Prostate gland (tissue), 2 donors: ENCODE measurements around the gene ACAP2. TPM values are rescaled to one million over a fixed set of nuclear protein-coding genes. Genes with fewer than 3 reads are reported as not detected.

Experiments used
- DNase-seq: peaks from one replicate; pipeline ENCODE4 v3.0.0-alpha.2; 2019; ENCODE audit warnings: low spot score
- H3K27ac ChIP-seq, 2 donors: fragments of 200-600 bp; sonication (generic); 2 replicates each; pipeline ENCODE4 v1.5.1; 2017 to 2019
- H3K27me3 ChIP-seq: fragments of 200-600 bp; sonication (generic); replicated peaks from 2 replicates; pipeline ENCODE4 v1.5.1; 2019; ENCODE audit not compliant: insufficient read depth
- H3K36me3 ChIP-seq, 2 donors: fragments of 200-600 bp; sonication (generic); 1 replicate in 1 of 2; 2 replicates in 1 of 2; pipeline versions ENCODE4 v1.5.1 to v1.8.1; 2017 to 2019
- H3K4me1 ChIP-seq: fragments of 200-600 bp; sonication (generic); replicated peaks from 2 replicates; pipeline ENCODE4 v1.5.1; 2019
- H3K4me3 ChIP-seq, 2 donors: fragments of 200-600 bp; sonication (generic); 2 replicates each; pipeline ENCODE4 v1.5.1; 2017 to 2019
- H3K9me3 ChIP-seq: fragments of 200-600 bp; sonication (generic); 2 replicates; pipeline ENCODE4 v1.5.1; 2017
- POLR2A ChIP-seq: fragments of 450-650 bp; IDR thresholded peaks from one replicate; pipeline ENCODE4 v1.6.1; 2016; ENCODE audit warnings: antibody characterized with exemption, mild to moderate bottlenecking
- POLR2AphosphoS5 ChIP-seq: sonication (generic); formaldehyde crosslinking; IDR thresholded peaks from one replicate; pipeline ENCODE4 v1.6.1; 2017; ENCODE audit warnings: antibody characterized with exemption
- WGBS: methylation state at CpG from one replicate; pipeline ENCODE4 v1.1.5; 2018; 5-methylcytosine and 5-hydroxymethylcytosine counted together
- intact Hi-C: fragments of 100-400 bp; cut with DNase I; formaldehyde crosslinking; loops from one replicate; pipeline ENCODE4 v1.14.2; 2022
- total RNA-seq, 2 donors: library from RNA; depleted of rRNA; stranded (reverse); fragments of >200 nt; gene quantifications; one replicate each; pipeline ENCODE4 v1.1.0, GENCODE V29; 2016
- TF ChIP-seq, protein P1 (sequence below), 4 experiments: fragments of 200-600 bp in 2 of 4; fragments of 450-650 bp in 2 of 4; sonication (generic) in 2 of 4; IDR thresholded peaks; 1 replicate in 3 of 4; 2 replicates in 1 of 4; pipeline ENCODE4 v1.5.1; 2016 to 2019; ENCODE audit warnings: antibody characterized with exemption in 4 of 4, mild to moderate bottlenecking in 2 of 4, moderate library complexity in 2 of 4

The ACAP2 gene
- total RNA-seq, 2 donors from 2014 or later: 30.5 to 56.8 TPM

DNA sequence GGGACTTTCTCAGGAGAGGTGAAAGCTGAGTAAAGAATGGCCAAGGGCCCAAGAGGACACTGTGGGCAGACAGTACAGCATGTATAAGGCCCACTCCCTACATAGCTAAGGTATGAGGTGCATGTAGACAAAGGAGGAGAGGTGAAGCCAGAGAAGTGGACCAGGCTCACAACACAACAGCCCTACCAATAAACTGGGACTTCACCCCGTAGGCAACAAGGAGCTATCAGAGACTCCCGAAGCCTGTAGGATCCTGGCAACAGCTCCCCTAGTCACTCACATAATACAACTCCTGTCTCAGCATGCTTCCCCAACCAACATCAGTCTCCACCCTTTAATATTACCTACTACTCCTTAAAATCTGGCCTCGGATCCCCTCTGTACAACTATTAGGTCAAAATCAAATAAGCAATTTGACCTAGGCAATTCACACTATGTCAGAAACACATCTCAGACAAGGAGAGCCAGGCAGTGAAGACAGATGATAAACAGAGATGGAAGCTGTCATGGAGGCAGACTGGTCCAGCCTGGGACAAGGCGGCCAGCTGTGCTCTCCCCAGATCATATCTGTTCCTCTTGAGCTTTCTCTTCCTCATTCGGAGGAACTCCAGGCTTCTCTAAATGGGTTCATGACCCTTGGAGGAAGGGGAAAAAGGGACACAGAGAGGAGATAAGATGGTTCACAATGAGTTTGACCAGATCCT, 173.3 kb downstream of the ACAP2 start:
- Histone ChIP-seq H3K4me3 (peak overlapping the region in 1 of 2 donors; percentile 93), H3K9me3 (no peaks in the 10 kb centered on the region), H3K27ac (no peak overlapping the region), H3K4me1 (peaks cover 6% of the 10 kb centered on the region), H3K36me3 (no peaks in the 10 kb centered on the region), H3K27me3 (no peaks in the 10 kb centered on the region)
- 55% methylated on average over 5 of the region's 5 CpGs for WGBS
- TF ChIP-seq POLR2A (no peak), POLR2AphosphoS5 (no peak)
- TF ChIP-seq, protein P1, sequence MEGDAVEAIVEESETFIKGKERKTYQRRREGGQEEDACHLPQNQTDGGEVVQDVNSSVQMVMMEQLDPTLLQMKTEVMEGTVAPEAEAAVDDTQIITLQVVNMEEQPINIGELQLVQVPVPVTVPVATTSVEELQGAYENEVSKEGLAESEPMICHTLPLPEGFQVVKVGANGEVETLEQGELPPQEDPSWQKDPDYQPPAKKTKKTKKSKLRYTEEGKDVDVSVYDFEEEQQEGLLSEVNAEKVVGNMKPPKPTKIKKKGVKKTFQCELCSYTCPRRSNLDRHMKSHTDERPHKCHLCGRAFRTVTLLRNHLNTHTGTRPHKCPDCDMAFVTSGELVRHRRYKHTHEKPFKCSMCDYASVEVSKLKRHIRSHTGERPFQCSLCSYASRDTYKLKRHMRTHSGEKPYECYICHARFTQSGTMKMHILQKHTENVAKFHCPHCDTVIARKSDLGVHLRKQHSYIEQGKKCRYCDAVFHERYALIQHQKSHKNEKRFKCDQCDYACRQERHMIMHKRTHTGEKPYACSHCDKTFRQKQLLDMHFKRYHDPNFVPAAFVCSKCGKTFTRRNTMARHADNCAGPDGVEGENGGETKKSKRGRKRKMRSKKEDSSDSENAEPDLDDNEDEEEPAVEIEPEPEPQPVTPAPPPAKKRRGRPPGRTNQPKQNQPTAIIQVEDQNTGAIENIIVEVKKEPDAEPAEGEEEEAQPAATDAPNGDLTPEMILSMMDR (IDR thresholded peaks at IDR 0.05): no peak
- DNase-seq: no peak
- intact Hi-C loops: loop anchor here (5.0 kb wide), 1 partner anchor 173 kb away; the partner anchor contains the start of gene ACAP2

DNA sequence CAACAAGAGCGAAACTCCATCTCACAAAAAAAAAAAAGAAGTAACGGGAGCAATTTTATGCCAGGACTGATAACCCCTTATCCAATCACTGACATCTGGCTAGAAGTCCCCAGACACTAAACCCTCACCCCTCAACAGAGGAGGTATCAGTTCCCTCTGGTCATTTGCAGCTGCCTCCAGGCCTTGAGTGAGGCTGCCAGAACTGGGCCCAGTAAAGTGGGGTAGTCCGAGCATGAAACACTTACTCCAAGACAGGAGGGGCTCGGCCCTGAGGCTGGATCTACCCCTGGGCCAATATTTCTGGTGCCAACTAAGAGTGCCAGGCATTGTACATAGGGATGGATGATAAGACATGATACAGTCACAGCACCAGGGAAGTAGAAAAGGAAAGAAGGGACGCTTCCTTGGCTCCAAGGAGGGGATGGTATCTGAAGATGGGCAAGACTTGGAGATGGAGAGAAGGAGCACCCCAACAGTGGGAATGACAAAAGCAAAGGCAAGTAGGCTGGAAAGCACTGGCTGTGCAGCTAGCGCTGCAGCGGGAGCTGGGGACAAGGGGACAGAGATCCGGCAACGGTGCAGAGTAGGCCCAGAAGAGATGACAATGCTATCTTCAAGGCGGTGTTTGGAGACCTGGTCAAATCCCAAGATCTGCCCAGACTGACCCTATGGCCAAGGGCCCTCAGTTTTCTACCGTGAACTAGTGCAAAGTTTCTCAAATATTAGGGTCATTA, 174.1 kb downstream of the ACAP2 start:
- TF ChIP-seq, protein P1 (IDR thresholded peaks at IDR 0.05): no peak
- no peak for TF ChIP-seq POLR2AphosphoS5
- TF ChIP-seq POLR2A: no peak

DNA sequence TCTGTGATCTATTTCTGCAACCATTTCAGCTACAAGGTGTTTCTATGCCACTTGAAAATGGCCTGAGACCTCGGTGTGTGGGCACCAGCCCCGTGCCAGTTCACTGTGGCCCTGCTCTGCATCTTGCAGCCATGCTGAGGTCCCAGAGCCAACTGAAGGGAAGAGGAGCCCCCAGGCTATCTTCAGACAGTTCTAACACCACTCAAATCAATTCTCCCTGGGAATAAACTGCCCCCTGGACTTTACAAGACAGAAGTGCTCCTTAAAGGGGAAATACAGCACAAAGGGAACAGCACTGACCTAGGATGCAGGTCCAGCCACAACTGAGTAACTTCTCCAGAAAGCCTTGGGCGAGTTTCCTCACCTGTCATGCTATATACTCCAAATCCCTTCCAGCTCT, 175.7 kb downstream of the ACAP2 start:
- Histone ChIP-seq H3K4me1 (peaks cover 6% of the 10 kb centered on the region), H3K36me3 (no peaks in the 10 kb centered on the region), H3K4me3 (no peak overlapping the region), H3K9me3 (no peaks in the 10 kb centered on the region), H3K27me3 (no peaks in the 10 kb centered on the region), H3K27ac (no peak overlapping the region)
- no peak for DNase-seq
- 80% methylated on average over 3 of the region's 3 CpGs for WGBS
- TF ChIP-seq POLR2AphosphoS5 (no peak), POLR2A (no peak)
- TF ChIP-seq, protein P1 (IDR thresholded peaks at IDR 0.05): no peak
- intact Hi-C loops: no loop called here

More for the DNA sequence above, 174.1 kb downstream of the ACAP2 start:
- Histone ChIP-seq H3K27me3 (no peaks in the 10 kb centered on the region), H3K36me3 (no peaks in the 10 kb centered on the region), H3K9me3 (no peaks in the 10 kb centered on the region), H3K4me3 (no peak overlapping the region), H3K4me1 (peaks cover 6% of the 10 kb centered on the region), H3K27ac (no peak overlapping the region)
- DNase-seq: no peak
- intact Hi-C loops: no loop called here
- WGBS: 97% methylated on average over 11 of the region's 11 CpGs

GRCh38 chr3:195266428-195266827, 176.4 kb downstream of the ACAP2 start:
- Histone ChIP-seq H3K9me3 (no peaks in the 10 kb centered on the region), H3K27ac (no peak overlapping the region), H3K4me3 (no peak overlapping the region), H3K36me3 (no peaks in the 10 kb centered on the region), H3K27me3 (no peaks in the 10 kb centered on the region), H3K4me1 (peaks cover 6% of the 10 kb centered on the region)
- TF ChIP-seq POLR2A: no peak
- TF ChIP-seq, protein P1 (IDR thresholded peaks at IDR 0.05): no peak
- WGBS: 73% methylated on average over 5 of the region's 5 CpGs
- DNase-seq: no peak
- intact Hi-C loops: no loop called here
